SK-N-MC (cell line): ENCODE measurements around the gene FARSB.

Source experiments
- DNase-seq: peaks from one replicate; pipeline ENCODE4 v3.0.0-alpha.2; 2011; ENCODE audit warnings: low read depth, low spot score
- H3K27ac ChIP-seq: fragments of 200-600 bp; sonication (generic); 2 replicates; pipeline ENCODE4 v1.5.1; 2016; ENCODE audit warnings: mixed run types
- H3K36me3 ChIP-seq: fragments of 200-600 bp; sonication (generic); 2 replicates; pipeline ENCODE4 v1.6.1; 2017; ENCODE audit warnings: antibody characterized with exemption, low read length, mixed read lengths; ENCODE audit not compliant: insufficient read depth
- H3K4me3 ChIP-seq: fragments of 200-600 bp; sonication (generic); 2 replicates; pipeline ENCODE4 v1.5.1; 2016
- H3K9ac ChIP-seq: fragments of 200-600 bp; sonication (generic); 2 replicates; pipeline ENCODE4 v1.8.0; 2017; ENCODE audit warnings: mixed run types, mixed read lengths; ENCODE audit not compliant: insufficient read length
- H3K9me3 ChIP-seq: fragments of 200-600 bp; sonication (generic); 2 replicates; pipeline ENCODE4 v1.6.1; 2017; ENCODE audit warnings: low read depth, mild to moderate bottlenecking, antibody characterized with exemption, low read length, moderate library complexity, mixed read lengths
- EZH2 ChIP-seq: fragments of 200-600 bp; sonication (generic); IDR thresholded peaks from one replicate; pipeline ENCODE4 v1.6.1; 2017; ENCODE audit warnings: antibody characterized with exemption
- FOXP2 ChIP-seq: optimal IDR thresholded peaks from 2 replicates; pipeline ENCODE3; 2011; ENCODE audit warnings: mild to moderate bottlenecking, moderate library complexity; ENCODE audit not compliant: insufficient read depth; ENCODE audit errors: extremely low read length, control extremely low read depth
- POLR2AphosphoS5 ChIP-seq: IDR thresholded peaks from 2 replicates; pipeline ENCODE4 v1.6.1; 2012; ENCODE audit warnings: mild to moderate bottlenecking, low read depth, low read length, borderline replicate concordance

The FARSB gene

DNA sequence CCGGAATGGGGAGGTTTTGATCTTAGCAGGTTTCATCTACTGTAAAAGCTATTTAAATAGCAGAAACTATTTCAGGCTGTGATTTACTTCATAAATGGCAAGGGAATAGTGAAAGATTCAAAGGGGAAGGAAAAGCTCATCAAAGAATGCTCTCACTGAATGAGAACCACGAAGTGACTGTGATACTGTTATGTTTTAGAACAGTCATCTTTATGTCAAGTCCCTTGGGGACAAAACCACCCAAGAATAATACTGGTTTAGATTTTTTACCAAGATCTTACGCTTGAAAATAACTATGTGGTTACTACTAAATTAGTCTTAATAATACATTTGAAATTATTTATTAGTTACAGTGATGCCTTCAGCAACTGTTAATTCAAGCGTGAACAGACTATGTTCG is 28.1 kb downstream of the FARSB start:
- H3K4me3 ChIP-seq, result no peak overlapping the region
- no peak for DNase-seq
- peaks cover 94% of the 10 kb centered on the region for H3K36me3 ChIP-seq
- H3K27ac ChIP-seq, result no peak overlapping the region
- no peak overlapping the region for H3K9ac ChIP-seq
- TF ChIP-seq POLR2AphosphoS5 (no peak), FOXP2 (no peak), EZH2 (no peak)
- no peaks in the 10 kb centered on the region for H3K9me3 ChIP-seq

DNA sequence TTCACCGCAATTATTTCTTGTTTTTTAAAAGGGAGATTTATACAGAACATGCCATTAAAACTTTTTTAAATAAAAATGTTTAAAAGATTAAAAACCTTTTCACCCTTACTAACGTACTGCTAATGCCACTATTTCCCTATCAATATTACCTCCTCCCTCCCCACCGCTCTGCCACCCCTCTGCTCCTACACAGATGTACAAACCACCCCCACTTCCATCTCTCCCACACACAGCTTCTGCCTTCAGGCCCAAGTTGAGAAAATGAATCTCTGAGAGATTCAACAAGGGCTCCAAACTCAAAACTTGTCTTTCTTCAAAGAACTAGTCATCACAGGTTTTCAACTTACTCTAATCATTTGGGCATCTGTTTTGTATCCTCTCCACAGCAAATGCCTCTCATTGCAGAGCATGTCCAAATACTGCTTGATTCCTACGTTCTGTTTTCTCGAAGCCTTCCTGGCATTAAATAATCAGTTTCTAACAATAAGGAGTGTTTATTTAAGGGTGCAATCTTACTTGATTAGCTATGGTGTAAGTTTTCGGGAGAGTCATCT is 32.1 kb downstream of the FARSB start:
- H3K36me3 ChIP-seq, result peaks cover 89% of the 10 kb centered on the region

DNA sequence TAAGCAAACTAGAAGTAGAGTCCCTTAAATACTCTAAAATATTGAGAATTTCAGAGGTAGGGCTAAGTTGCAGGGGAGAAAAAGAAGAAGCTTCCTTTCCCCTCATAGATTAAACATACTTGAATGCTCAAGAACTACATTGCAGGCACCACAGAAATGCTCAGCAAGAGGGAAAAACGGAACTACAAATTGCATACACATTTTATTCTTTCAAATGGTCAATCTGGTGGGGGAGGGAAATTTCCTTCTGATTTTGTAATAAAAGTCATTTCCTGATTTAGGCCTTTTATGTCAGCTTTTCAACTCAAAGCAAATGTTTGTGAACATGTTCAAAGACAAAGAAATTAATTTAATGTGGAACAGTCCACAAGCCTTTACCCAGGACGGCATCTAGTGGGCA is 33.0 kb downstream of the FARSB start:
- no peak overlapping the region for H3K4me3 ChIP-seq
- no peaks in the 10 kb centered on the region for H3K9me3 ChIP-seq
- H3K27ac ChIP-seq, result peak overlapping the region; percentile 26
- TF ChIP-seq EZH2, result no peak
- no peak for TF ChIP-seq POLR2AphosphoS5
- no peak for TF ChIP-seq FOXP2
- peaks cover 87% of the 10 kb centered on the region for H3K36me3 ChIP-seq
- DNase-seq, result no peak
- no peak overlapping the region for H3K9ac ChIP-seq

More for the DNA sequence above, 32.1 kb downstream of the FARSB start:
- DNase-seq, result no peak
- Histone ChIP-seq H3K9me3 (no peaks in the 10 kb centered on the region), H3K27ac (0 out of 2 replicates have a peak overlapping the region, but pooled peaks have one; percentile 16), H3K9ac (no peak overlapping the region), H3K4me3 (no peak overlapping the region)
- TF ChIP-seq FOXP2, result no peak
- TF ChIP-seq EZH2, result no peak
- no peak for TF ChIP-seq POLR2AphosphoS5

DNA sequence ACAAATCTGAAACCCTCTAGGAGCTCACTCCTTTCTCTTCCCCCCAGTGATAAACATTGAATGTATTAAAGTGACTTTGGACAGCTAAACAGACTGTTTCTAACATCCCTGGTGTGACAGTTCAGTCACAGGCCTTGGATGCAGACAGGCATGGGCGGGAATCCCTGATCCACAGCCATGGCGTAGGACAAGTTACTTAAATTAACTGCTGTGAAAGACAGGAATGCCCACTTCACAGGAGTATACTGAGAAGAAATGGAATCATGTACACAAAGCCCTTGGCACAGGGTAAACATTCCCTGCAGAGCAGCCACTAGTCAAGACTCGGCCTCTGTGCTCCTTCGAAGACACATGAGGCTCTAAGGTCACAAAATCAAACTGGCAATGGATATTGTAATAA is 34.0 kb downstream of the FARSB start:
- Histone ChIP-seq H3K9me3 (no peaks in the 10 kb centered on the region), H3K4me3 (no peak overlapping the region), H3K9ac (no peak overlapping the region), H3K27ac (no peak overlapping the region), H3K36me3 (peaks cover 82% of the 10 kb centered on the region)
- no peak for DNase-seq
- TF ChIP-seq POLR2AphosphoS5 (no peak), EZH2 (no peak), FOXP2 (no peak)

DNA sequence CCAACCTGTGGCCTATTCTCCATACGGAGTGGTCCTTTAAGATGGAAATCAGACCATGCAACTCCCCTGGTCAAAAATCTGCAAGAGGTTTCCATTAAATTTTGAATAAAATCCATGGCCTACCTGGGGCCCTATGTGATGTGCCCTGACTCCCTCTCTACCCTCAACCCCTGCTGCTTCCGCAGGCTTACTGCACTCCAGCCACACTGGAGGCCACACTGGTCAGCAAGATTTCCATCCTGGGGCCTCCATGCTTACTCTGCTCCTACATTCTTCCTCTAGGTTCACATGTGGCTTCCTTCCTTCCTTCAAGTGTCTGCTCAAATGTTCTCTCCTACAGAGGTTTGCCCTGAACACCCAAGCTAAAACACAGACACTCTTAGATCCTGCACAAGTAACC is 40.6 kb downstream of the FARSB start:
- Histone ChIP-seq H3K9me3 (no peaks in the 10 kb centered on the region), H3K9ac (no peak overlapping the region), H3K27ac (peak overlapping the region; percentile 37; the same call in 1 of the 2 replicates), H3K4me3 (no peak overlapping the region), H3K36me3 (peaks cover 75% of the 10 kb centered on the region)
- no peak for DNase-seq
- TF ChIP-seq EZH2 (no peak), POLR2AphosphoS5 (no peak), FOXP2 (no peak)

DNA sequence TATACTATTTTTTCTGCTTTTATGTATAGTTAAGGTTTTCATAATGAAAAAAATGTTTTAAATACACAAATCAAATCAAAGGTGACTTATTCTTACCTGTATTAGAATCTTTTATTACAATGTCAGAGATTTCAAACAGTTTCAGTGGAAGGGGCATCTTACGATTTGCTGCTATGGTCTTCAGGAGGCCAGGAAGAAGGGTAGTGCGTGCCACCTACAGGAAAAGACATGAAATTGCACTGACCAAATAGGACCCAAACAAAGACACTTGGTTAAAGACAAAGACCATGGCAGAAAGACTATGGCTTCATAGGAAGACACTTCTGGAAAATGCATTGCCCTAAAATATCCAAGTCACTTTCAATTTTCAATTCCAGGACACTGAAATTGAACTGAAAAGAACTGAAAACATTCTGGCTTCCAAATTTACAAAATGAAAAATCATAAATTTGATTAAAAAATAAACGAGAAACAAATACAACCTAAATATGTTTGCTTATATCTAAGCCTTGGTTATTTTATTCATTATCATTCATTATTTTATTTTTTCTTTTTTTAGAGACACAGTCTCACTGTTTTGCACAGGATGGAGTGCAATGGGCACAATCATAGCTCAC is 42.1 kb downstream of the FARSB start:
- Histone ChIP-seq H3K27ac (no peak overlapping the region), H3K9ac (no peak overlapping the region), H3K9me3 (no peaks in the 10 kb centered on the region), H3K36me3 (peaks cover 79% of the 10 kb centered on the region), H3K4me3 (no peak overlapping the region)
- TF ChIP-seq POLR2AphosphoS5, result no peak
- TF ChIP-seq FOXP2, result no peak
- no peak for TF ChIP-seq EZH2
- peak; percentile 42 for DNase-seq

DNA sequence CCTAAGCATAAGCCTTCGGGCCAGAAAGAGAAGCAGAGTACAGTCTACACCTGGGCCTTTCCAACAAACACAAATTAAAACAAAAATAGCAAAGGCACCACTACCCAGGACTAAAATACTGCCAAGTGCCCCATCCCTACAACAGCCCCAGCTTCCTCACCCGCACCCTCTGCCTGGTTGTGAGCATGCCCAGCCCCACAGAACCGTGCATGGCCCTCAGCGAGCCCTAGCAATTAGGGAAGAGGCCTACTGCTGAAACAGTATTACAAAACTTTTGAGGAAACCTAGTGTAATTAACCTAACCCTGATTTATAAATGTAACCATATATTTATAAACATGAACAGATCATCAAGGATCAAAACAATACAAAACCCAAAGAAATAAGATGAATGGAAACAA is 44.2 kb downstream of the FARSB start:
- Histone ChIP-seq H3K9ac (no peak overlapping the region), H3K4me3 (no peak overlapping the region), H3K27ac (no peak overlapping the region), H3K9me3 (no peaks in the 10 kb centered on the region), H3K36me3 (peaks cover 76% of the 10 kb centered on the region)
- no peak for DNase-seq
- TF ChIP-seq EZH2, result no peak
- no peak for TF ChIP-seq POLR2AphosphoS5
- no peak for TF ChIP-seq FOXP2

DNA sequence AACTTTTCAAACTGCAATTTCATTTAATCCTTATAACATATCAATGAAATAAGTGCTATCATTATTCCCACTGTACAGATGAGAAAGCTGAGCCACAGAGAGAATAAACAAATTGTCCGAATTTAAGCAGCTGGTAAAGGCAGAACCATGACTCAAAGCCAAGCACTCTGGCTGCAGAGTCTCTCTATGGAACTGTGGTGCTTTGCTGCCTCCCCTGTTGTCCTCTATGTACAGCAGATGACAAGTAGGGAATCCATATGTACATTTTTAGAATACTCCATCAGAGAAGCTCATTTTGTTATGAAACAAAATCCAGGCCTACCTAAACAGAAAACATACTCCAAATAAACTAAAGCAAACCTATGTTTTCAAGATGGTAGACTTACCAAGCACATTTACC is 45.1 kb downstream of the FARSB start:
- Histone ChIP-seq H3K36me3 (peaks cover 76% of the 10 kb centered on the region), H3K27ac (no peak overlapping the region), H3K9me3 (no peaks in the 10 kb centered on the region), H3K9ac (no peak overlapping the region), H3K4me3 (no peak overlapping the region)
- TF ChIP-seq EZH2 (no peak), POLR2AphosphoS5 (no peak), FOXP2 (no peak)
- no peak for DNase-seq

DNA sequence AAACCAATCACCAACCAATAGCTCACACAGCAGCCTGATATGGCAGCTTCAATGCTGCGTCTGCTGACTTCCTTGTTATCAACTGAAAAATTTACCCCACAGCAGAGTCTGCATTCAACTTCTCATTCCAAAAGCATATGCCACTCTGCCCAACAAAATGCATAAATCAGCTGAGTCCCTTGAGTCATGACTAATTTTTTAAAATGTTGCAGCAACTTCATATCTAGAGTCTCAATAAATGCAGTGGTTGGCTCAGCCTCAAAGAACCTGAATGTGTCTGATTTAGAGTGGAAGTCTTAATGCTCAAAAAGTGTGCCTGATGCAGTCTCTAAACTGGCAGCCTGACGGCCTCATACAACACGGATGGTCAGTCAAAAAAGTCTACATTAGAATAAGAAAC is 46.5 kb downstream of the FARSB start:
- peaks cover 71% of the 10 kb centered on the region for H3K36me3 ChIP-seq
- no peak for TF ChIP-seq POLR2AphosphoS5
- no peak for TF ChIP-seq EZH2
- TF ChIP-seq FOXP2, result no peak

DNA sequence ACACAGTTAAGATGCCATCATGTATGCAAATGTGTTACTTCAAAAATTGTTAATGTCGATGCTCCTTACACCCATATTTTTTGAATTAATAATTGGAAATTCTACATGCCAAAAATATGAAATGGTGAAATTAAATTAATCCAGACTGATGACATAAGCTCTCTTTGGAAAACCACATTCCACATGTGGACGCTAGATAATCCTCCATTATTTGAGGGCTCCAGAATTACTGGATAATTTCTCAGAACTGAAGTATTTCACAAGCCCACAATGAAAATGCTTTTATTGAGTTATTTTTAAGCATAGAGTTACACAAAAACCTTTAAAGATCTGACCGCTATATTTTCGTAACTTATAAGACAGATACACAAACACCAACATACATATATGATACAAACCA is 47.8 kb downstream of the FARSB start:
- Histone ChIP-seq H3K9me3 (no peaks in the 10 kb centered on the region), H3K9ac (no peak overlapping the region), H3K27ac (peak overlapping the region; percentile 73), H3K36me3 (peaks cover 61% of the 10 kb centered on the region), H3K4me3 (no peak overlapping the region)
- DNase-seq, result no peak
- TF ChIP-seq FOXP2 (no peak), POLR2AphosphoS5 (no peak)

More for the DNA sequence above, 46.5 kb downstream of the FARSB start:
- H3K9ac ChIP-seq, result no peak overlapping the region
- no peak for DNase-seq
- no peaks in the 10 kb centered on the region for H3K9me3 ChIP-seq
- peak overlapping the region; percentile 73; the same call in 1 of the 2 replicates for H3K27ac ChIP-seq
- no peak overlapping the region for H3K4me3 ChIP-seq
